ENCODE measurements around the gene IL1RAPL2.

IL1RAPL2 gene

GRCh38 chrX:105527759-105528158 is 961.8 kb downstream of the IL1RAPL2 start:
- DNase-seq (ENCODE audit: low spot score): no peak
- no peak for TF ChIP-seq CTCF (IDR thresholded peaks at IDR 0.05; ENCODE audit: extremely low read depth, missing control alignments)

- no peak for DNase-seq (ENCODE audit: low spot score)
- no peak for TF ChIP-seq CTCF (IDR thresholded peaks at IDR 0.05; ENCODE audit: extremely low read depth, missing control alignments)
Measured at GRCh38 chrX:105533951-105534350, 968.0 kb downstream of the IL1RAPL2 start.

DNA sequence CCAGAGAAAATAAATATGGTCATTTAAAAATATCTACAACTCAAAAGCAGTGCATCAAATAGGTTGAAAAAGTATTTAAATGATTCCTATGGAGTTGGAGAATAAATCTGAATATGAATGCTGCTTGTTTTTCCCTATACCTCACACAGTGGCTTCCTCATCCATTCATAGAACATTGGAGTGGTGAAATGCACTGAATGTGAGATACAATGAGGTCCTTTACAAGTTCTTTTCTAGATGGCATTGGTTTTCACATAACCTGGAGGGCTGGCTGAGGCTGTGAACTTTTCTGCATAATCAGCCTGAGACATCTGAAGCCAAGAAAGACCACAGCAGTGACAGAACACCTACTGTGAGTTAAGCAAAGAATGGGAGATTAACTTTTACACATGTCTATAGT is 977.3 kb downstream of the IL1RAPL2 start:
- no peak for DNase-seq (ENCODE audit: low spot score)

GRCh38 chrX:105550043-105550663 is 984.2 kb downstream of the IL1RAPL2 start:
- DNase-seq (ENCODE audit: low spot score): no peak

More for the DNA sequence above, 977.3 kb downstream of the IL1RAPL2 start:
- no peak for TF ChIP-seq CTCF (IDR thresholded peaks at IDR 0.05; ENCODE audit: extremely low read depth, missing control alignments)

GRCh38 chrX:105552395-105552794 is 986.4 kb downstream of the IL1RAPL2 start:
- no peak for DNase-seq (ENCODE audit: low spot score)
- TF ChIP-seq CTCF (IDR thresholded peaks at IDR 0.05; ENCODE audit: extremely low read depth, missing control alignments): no peak

More at GRCh38 chrX:105550043-105550663, 984.2 kb downstream of the IL1RAPL2 start:
- TF ChIP-seq CTCF (IDR thresholded peaks at IDR 0.05; ENCODE audit: extremely low read depth, missing control alignments): no peak

DNA sequence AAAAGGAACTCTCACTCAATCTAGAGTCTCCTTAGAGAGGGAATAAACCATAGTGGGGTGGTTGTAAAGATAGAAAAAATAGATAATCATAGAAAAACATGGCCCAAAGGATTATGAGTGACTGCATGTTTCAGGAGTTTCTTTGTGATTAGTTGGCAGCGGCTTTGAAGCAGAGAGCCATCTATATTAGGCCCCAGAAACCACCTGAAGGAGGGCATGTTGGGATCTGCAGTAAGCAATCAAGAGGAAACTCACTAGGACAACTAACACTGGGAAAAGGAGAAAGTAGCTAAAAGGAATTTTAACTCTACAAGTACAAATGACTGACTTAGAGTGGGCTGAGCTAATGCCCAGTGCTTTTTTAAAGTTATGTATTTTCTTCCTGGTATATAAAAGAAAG is 987.1 kb downstream of the IL1RAPL2 start:
- no peak for TF ChIP-seq CTCF (IDR thresholded peaks at IDR 0.05; ENCODE audit: extremely low read depth, missing control alignments)
- no peak for DNase-seq (ENCODE audit: low spot score)

- no peak for DNase-seq (ENCODE audit: low spot score)
- no peak for TF ChIP-seq CTCF (IDR thresholded peaks at IDR 0.05; ENCODE audit: extremely low read depth, missing control alignments)
Measured at GRCh38 chrX:105564501-105564900, 998.5 kb downstream of the IL1RAPL2 start.
